GM12878 (cell line): ENCODE data around the gene MRPL54.

Source experiments
- CHD2 ChIP-seq: IDR thresholded peaks from 2 replicates; pipeline ENCODE4 v1.6.1; 2011; ENCODE audit warnings: low read depth, low read length, improper control_type of control experiment, borderline replicate concordance
- E2F4 ChIP-seq: IDR thresholded peaks from 2 replicates; pipeline ENCODE4 v1.6.1; 2012; ENCODE audit warnings: low read depth, low read length, improper control_type of control experiment
- FOXK2 ChIP-seq: fragments of 450-650 bp; IDR thresholded peaks from 2 replicates; pipeline ENCODE4 v1.6.1; 2017; ENCODE audit warnings: mild to moderate bottlenecking, moderate library complexity
- RAD51 ChIP-seq: fragments of 450-650 bp; IDR thresholded peaks from 2 replicates; pipeline ENCODE4 v1.6.1; 2016; ENCODE audit warnings: moderate library complexity, mild to moderate bottlenecking, inconsistent platforms
- TAF1 ChIP-seq: IDR thresholded peaks from 2 replicates; pipeline ENCODE4 v1.6.1; 2011; ENCODE audit warnings: mild to moderate bottlenecking, low read depth, low read length, borderline replicate concordance
- TCF7 ChIP-seq: IDR thresholded peaks from 2 replicates; pipeline ENCODE4 v1.6.1; 2014; ENCODE audit warnings: antibody characterized with exemption, borderline replicate concordance
- ZZZ3 ChIP-seq: IDR thresholded peaks from 2 replicates; pipeline ENCODE4 v1.6.1; 2011; ENCODE audit warnings: low read depth; ENCODE audit not compliant: control insufficient read depth, insufficient read length
- TF ChIP-seq, protein P1 (sequence below), 3 experiments: IDR thresholded peaks in 2 of 3; conservative IDR thresholded peaks in 1 of 3; 2 replicates each; pipeline ENCODE4 v1.5.1; 2011; ENCODE audit warnings: low read depth in 3 of 3, low read length in 3 of 3, mild to moderate bottlenecking in 3 of 3, control low read depth in 2 of 3, moderate library complexity in 2 of 3, inconsistent platforms in 1 of 3, mixed read lengths in 1 of 3; ENCODE audit not compliant: control insufficient read depth in 2 of 3, insufficient read depth in 1 of 3; ENCODE audit errors: extremely low read depth in 1 of 3

- TF ChIP-seq E2F4 (no peak), RAD51 (no peak), CHD2 (no peak), TAF1 (no peak), TCF7 (no peak), FOXK2 (no peak), ZZZ3 (no peak)
- TF ChIP-seq, protein P1, sequence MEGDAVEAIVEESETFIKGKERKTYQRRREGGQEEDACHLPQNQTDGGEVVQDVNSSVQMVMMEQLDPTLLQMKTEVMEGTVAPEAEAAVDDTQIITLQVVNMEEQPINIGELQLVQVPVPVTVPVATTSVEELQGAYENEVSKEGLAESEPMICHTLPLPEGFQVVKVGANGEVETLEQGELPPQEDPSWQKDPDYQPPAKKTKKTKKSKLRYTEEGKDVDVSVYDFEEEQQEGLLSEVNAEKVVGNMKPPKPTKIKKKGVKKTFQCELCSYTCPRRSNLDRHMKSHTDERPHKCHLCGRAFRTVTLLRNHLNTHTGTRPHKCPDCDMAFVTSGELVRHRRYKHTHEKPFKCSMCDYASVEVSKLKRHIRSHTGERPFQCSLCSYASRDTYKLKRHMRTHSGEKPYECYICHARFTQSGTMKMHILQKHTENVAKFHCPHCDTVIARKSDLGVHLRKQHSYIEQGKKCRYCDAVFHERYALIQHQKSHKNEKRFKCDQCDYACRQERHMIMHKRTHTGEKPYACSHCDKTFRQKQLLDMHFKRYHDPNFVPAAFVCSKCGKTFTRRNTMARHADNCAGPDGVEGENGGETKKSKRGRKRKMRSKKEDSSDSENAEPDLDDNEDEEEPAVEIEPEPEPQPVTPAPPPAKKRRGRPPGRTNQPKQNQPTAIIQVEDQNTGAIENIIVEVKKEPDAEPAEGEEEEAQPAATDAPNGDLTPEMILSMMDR (IDR thresholded peaks at IDR 0.05 in 2 of 3, conservative IDR thresholded peaks at IDR 0.05 in 1 of 3; ENCODE audit: control insufficient read depth in 2 of 3, extremely low read depth in 1 of 3, insufficient read depth in 1 of 3, low read depth in 3 of 3, low read length in 3 of 3): no peak
Observed at GRCh38 chr19:3770136-3770999, 7.9 kb downstream of the MRPL54 start.
